ENCODE measurements around the gene SIGLEC1.

GRCh38 chr20:3667434-3668037 is 44.9 kb downstream of the SIGLEC1 start:
- TF ChIP-seq, protein P1, sequence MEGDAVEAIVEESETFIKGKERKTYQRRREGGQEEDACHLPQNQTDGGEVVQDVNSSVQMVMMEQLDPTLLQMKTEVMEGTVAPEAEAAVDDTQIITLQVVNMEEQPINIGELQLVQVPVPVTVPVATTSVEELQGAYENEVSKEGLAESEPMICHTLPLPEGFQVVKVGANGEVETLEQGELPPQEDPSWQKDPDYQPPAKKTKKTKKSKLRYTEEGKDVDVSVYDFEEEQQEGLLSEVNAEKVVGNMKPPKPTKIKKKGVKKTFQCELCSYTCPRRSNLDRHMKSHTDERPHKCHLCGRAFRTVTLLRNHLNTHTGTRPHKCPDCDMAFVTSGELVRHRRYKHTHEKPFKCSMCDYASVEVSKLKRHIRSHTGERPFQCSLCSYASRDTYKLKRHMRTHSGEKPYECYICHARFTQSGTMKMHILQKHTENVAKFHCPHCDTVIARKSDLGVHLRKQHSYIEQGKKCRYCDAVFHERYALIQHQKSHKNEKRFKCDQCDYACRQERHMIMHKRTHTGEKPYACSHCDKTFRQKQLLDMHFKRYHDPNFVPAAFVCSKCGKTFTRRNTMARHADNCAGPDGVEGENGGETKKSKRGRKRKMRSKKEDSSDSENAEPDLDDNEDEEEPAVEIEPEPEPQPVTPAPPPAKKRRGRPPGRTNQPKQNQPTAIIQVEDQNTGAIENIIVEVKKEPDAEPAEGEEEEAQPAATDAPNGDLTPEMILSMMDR (IDR thresholded peaks at IDR 0.05 in 2 of 3, conservative IDR thresholded peaks at IDR 0.05 in 1 of 3; ENCODE audit: control insufficient read depth in 2 of 3, extremely low read depth in 1 of 3, insufficient read depth in 1 of 3, low read depth in 3 of 3, low read length in 3 of 3) = no peak
- no peak for TF ChIP-seq TAF1 (IDR thresholded peaks at IDR 0.05; ENCODE audit: borderline replicate concordance, low read depth, low read length)
- TF ChIP-seq IKZF2 (IDR thresholded peaks at IDR 0.05) = no peak
- TF ChIP-seq SMC3 (IDR thresholded peaks at IDR 0.05; ENCODE audit: borderline replicate concordance, low read length) = no peak
- TF ChIP-seq ZBTB40 (IDR thresholded peaks at IDR 0.05; ENCODE audit: borderline replicate concordance) = no peak
- no peak for TF ChIP-seq CHD4 (IDR thresholded peaks at IDR 0.05)
- no peak for TF ChIP-seq POLR2AphosphoS5 (IDR thresholded peaks at IDR 0.05; ENCODE audit: low read length)
- TF ChIP-seq HDAC2 (IDR thresholded peaks at IDR 0.05) = no peak
